ENCODE measurements around the gene FOXO1.

FOXO1 gene

DNA sequence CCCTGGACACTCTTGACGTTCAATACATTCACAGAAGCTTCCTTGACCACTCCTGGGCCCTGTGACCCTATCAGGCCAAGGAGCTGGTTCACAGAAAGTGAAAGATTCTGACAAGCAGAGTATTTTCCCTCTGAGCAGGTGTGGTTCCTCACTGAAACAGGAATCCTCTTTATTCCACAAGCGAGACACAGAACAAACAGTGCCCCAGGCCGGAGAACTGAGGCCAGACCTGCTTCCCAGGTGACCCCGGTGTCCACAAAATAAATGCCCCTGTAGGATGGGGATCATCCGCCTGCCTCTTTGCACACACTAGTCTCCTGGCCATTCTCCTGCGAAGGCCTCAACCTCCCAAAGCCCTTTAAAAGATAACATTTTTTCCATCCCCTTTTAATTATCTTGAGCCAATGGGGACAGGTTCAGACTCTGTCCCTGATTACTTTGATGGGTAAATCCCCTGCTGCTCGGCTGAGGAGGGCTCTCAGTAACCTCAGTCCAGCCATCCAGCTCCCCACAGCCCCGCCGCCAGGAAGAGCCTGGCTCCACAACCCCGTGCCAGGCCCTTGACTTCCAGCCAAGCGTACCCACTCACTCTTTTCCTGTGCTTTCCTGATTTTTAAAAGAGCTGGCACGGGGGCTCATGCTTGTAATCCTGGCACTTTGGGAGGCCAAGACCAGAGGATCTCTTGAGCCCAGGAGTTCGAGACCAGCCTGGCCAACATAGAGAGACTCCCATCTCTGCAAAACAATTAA lies 129.1 kb downstream of the FOXO1 start:
- DNase-seq: no peak

DNA sequence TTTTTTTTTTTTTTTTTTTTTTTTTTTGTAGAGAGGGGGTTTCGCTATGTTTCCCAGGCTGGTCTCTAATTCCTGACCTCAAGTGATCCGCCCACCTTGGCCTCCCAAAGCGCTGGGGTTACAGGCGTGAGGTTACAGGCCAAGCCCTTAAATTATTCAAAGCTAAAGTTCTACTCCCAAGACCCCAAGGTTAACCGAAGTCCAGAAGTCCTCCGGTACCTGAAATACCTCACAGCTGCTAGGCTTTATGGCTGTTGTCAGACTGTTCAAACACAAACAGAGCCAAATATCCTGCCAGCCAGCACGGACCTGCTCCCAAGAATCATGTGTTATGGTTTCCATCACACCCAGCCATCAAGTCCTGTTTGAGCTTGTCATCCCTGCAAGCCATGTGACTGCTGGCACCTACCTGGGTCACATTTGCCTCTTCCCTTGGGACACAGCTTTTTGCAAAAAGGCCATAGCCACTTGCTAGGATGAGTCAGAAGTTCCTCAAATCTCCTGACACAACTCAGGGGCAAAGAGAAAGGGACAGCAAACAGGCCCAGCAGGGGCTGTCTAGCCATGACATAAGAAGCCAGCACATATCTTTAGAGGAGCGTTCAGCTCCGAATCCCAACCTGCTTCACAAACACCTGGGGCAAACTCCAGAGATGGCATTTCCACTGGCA lies 129.9 kb downstream of the FOXO1 start:
- DNase-seq: no peak

DNA sequence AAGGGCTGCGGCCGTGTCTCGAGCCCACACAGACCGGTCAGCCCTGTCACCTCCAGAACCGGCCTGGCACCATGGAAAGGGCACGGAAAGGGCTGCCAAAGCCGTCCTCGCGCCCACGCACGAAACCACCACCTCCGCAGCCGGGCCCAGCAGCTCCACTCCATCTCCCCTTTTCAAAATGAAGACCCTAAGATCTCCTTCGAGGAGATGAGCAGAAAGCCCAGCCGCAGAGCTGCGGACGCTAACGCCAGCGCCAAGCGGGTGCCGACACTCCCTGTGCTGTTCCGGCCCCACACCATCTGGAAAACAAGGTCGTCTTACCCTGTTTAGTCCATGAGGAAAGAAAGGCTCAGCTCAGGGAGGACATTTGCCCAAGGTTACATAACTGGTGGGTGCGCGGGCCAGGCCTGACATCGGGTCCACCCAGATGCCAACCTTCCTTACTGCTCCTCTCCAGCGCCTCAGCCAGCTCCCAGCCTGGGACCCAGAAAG lies 131.1 kb downstream of the FOXO1 start:
- DNase-seq: no peak

DNA sequence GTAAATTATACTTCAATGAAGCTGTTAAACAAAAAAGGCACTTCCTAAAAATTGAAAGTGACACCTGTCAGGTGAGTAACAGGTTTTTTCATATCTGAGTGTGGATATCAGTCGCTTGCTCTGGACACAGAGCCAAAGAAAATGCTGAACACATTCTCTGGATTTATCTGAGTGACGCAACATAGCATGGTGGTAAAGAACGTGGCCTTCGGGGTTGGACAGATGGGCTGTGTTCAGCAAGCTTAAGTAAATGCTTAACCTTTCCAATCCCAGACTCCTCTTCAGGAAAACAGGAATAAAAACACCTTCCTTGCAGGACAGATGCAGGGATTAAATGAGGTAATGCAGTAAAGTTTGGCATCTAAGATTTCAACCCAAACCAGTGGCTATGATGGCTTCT lies 132.0 kb downstream of the FOXO1 start:
- no peak for DNase-seq

DNA sequence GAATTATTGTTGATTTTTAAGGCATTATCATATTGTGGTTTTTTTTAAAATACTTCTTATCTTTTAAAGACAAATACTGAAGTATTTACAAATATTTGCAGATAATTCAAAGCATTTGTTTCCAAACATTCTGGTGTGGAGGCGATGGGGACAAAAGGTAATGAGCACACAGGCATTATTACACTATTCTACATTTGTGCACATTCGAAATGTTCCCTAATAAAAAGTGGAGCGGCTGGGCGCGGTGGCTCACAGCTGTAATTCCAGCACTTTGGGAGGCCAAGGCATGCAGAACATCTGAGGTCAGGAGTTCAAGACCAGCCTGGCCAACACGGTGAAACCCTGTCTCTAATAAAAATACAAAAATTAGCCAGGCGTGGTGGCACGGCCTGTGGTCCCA lies 133.4 kb downstream of the FOXO1 start:
- DNase-seq: no peak

DNA sequence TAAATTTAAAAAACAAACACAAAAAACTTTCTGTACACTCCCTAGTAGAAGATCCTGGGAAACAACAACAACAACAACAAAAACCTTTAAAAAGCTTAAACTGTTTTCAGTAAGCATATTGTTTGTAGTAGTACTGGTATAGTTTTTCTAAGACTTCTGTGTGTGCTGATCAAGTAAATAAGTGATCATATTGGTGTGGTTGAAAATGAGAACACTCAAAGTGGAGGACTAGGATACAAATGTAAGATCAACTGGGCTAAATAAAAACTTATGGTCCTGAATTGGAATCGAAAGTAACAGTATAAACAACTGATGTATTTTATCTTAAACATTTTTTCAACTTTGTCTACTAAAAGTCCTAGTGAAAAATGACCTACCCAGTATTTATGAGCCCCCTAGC lies 135.5 kb downstream of the FOXO1 start:
- DNase-seq: no peak

DNA sequence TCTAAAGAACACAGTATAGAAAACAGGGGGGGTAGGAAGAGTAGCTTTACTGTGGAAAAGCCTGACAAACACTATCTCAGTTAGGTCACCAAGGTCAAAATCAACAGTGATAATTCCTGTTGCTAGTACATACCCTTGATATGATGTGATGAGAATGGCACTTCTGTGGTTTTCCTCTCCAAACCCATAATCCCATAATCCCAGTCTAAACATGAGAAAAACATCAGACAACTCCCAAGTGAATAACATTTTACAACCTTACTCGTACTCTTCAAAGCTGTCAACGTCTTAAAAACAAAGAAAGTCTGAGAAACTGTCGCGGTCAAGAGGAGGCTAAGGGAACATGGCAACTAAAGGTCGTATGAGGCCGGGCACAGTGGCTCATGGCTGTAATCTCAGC lies 137.6 kb downstream of the FOXO1 start:
- DNase-seq: no peak

DNA sequence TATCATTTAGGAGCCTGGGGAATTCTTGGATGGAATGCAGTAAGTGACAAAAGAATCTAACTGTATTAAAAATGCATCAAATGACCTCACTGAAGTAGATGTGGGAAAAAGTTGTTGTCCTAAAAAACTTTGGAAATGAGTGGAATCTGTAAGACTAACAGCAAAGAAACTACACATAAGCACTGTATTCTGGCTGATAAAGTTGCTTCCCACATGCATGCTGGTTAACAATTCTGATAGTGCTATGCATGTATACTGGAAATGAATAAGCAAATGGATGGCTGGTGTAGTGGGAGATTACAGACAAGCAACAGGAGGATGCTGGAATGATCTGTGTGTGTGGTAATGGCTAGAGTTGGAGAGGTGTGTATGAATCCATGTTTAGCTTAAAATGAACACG lies 138.5 kb downstream of the FOXO1 start:
- no peak for DNase-seq

DNA sequence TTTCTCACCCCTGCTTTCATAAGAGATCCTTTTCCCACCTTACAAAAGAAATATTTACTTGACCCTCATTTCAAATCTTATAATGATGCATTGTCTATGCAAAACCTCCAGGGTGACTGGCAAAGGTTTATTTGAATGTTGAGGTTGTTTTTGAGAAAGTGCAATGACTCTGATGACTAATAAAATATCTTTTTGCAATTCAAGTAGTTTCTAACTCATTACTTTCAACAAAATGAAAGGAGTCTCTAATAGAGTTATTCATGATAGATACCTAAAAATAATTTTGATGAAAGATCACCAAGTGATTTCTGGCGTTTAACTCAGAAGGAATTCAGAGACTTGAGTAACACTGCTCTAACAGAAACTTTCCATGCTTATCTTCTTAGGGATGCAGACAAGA lies 144.2 kb downstream of the FOXO1 start:
- no peak for DNase-seq

DNA sequence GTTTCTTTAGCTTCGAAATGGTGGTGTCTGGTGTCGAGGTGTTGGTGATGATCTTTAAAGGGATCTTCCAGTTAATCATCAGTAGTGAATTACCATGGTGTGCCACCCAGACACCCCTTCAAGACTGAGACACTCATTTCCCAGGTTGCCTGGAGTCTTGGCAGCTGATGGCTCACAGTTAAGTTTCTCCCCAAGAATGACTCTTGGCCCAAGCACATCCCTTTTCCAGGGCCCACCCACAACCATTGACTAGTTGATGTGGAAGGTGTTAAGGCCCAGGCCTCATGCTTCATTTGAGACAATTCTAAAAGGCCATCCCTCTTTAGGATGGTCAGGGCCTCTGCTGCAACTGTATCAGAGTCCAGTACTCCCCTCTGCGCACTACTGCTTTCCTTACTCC lies 145.5 kb downstream of the FOXO1 start:
- DNase-seq: no peak

DNA sequence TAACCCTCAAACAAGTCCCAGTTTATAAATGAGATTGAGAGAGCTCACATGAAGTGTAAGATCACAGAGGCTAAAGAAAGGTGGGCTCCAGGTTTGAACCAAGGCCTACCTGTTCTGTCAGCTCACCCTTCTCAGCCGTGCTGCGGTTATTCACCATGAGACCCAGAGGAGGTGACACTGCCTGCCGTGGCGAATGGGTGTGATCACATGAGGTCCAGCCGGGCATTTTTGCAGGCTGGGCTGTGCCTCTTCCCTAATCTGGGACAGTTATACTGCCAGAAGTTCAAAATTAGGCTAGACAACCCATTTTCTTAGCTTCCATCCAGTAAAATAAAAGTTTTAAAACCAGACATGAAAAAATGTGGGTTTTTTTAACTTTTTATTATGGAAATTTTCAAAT lies 146.8 kb downstream of the FOXO1 start:
- no peak for DNase-seq

DNA sequence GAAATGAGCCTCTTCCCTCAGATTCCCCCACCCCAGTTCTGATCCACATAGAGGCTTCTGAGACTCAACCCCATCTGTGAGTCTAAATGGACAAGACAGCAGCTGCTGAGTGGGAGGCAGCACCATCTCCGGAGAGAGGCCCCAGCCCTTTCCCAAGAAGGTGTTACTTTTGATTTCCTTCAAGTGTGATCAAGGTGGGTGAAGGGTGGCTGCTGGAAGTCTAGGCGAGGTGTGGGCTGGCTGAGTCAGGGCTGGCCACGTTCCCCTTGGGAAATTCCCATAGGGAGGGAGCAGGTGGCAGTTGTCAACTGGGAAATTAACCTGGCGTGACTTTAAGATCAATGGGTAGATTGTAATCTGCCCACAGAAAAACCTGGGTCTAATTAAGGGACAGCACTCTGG lies 148.0 kb downstream of the FOXO1 start:
- peak; percentile 76 for DNase-seq

DNA sequence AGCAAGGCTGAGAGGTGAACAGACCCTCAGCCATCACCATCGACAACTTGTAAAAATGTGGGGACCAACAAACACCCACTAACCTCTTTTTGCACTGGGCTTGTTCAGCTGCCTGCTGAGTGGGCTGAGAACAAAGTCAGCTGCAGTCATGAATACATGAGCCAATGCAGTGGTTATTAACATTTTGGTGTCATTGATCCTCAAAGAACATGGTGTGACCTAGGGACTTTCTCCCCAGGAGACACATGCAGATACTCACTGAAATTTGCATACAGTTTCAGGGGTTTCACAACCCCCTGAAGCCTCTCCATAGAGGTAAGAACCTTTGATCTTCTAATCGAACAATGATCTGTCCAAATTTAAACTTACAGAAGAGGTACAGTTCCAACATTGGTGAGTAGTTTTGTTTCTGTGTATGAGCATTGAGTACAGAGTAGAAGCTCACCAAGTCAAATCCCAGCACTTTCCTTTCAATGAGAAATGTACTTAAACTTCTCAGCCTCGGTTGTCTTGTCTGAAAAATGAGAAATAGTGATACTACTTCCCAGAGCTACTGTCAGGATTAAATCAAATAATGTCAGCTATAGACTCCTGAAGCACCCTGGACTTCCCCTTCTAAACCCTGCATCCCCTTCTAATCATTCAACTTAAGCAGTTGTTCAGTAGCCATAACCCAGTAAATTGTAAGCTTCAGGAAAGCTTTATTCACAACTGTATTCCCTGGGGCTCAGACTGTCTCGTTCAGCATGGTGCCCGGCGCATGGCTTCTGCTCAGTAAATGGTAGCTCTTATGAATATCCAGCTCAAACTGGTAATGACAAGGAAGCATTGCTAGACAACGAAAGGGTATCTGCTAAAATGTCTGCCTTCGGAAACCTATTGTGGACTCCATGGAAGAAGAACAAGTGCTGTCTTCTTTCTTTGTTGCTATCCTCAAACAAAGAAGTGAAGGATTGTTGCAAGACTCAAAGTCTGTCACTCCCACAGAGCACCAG lies 148.7 kb downstream of the FOXO1 start:
- DNase-seq: peak; percentile 38

DNA sequence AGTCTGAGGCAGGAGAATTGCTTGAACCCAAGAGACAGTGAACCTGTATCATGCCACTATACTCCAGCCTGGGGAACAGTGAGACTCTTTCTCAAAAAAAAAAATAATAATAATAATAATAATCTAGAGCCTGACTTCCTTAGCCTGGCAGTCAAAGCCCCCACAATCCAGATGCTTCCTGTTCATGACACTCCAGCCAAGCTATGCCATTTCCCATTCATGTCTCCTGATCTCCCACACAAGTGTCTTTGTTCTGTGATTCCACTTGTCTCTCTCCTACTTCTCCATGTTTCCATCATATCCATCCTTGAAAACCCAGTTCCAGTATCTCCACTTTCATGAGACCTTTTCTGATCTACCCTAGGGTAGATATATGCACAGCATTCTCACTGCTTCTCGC lies 150.7 kb downstream of the FOXO1 start:
- DNase-seq: no peak

DNA sequence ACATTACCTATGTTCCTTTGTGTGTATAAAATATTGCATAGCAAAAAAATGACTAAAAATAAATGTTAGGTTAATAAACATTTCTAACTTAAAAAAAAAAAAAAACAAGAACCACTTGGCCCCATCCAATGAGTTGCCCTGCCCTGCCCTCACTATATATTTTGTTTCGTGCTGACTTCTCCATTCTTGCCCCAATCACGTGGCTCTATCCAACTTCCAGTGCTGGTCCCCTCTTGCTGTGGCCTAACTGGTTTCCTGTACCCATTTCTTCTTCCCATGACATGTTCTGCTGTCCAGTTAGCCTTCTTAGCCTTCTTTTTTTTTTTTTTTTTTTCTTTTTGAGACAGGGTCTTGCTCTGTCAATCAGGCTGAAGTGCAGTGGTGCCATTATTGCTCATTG lies 151.6 kb downstream of the FOXO1 start:
- no peak for DNase-seq

DNA sequence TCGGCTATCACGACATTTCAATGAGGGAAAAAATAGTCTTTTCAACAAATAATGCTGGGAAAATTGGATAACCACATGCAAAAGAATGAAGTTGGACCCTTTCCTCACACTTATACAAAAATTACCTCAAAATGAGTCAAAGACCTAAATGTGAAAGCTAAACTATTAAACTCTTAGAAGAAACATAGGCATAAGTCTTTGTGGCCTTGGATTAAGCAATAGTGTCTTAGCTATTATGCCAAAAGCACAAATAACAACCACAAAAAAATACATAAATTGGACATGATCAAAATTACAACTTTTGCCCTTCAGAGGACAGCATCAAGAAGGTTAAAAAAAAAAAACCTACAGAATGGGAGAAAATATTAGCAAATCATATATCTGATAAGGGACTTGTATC lies 156.6 kb downstream of the FOXO1 start:
- DNase-seq: no peak

DNA sequence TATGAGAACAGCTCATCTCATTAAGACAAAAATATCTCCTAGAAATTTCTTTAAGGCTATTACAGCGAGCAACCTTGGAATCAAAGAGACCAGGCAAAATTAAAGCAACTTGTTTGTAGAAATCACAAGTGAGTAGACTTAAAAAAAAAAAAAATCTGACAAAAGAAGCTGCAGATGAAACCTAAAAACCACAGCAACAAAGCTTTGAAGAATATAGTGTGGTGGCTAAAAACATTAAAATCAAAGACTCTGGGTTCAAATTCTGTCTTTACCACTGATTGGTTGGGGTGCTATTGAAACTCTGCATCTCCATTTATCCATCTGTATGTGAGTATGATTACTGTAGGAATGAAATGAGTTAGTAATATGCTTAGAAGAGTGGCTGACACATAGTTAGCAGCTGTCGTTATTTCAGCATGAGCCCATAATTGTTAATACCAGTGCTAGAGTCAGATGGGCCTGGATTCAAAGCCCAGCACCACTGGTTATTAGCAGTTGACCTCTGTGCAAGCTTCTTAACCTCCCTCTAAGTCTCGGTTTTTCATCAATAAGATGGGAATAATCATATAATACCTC lies 157.6 kb downstream of the FOXO1 start:
- no peak for DNase-seq

DNA sequence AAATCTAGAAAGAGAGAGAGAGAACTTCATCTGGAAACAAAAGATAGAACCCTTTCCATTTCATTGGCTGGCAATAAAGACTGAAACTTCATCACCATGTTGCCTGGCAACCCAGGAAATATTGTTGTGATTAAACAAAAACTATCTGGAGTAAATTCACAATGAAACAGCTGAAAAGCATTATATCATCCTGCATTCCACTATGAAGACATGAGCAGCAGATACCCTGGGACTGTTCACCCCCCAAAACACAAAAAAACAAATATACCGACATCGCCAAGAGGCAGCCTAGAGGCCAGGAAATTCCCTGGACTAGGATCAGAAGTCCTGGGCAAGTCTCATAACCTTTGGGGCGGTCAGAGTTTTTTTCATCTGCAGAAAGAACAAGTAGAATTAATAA lies 158.3 kb downstream of the FOXO1 start:
- peak; percentile 18 for DNase-seq

DNA sequence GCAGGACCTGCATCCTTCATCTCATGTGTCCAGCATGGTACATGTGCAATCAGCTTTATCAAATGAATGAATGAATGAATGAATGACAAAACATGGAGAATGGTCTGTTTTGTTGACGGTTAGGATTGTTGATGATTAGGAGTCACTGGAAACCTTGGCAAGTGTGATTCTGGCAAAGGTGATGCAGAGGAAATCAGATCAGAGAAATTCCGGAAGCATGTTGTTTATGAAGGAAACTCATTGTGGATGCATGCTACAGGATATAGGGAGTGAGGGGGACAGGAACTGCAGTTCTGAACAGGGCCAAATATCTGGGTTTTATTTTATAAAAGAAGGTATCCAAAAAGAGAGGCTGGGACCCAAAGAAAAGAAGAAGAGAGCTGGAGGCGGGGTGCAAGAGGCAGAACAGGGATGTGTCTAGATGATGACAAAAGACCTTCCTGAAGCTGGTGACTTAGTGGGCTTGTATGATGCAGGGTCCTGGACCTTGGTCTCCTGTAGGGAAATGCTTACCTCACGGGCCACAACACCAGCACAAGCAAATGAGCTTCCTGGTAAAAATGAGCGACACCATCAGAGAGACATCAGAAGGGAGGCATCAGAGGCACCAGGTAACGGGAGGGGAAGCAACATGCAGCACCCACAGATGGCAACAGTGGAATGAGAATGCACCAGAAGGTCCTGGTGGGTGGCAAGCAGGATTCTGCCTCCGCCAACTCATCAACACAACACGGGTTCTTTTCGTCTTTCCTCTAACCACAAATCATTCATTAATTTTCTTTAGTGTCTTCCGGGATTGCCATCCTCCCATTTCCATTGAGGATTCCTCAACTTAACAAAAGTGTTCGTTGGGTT lies 159.6 kb downstream of the FOXO1 start:
- peak; percentile 13 for DNase-seq

Measured in stimulated activated CD8-positive, alpha-beta memory T cell treated with anti-CD3 and anti-CD28 coated beads, Interleukin-4, amount 100 ng/mL, for 48 hours (primary cell).